ENCODE data around the gene PSPC1.
A peak's percentile ranks its signal among the peaks of the same experiment; 100 is the strongest.

PSPC1 gene

DNA sequence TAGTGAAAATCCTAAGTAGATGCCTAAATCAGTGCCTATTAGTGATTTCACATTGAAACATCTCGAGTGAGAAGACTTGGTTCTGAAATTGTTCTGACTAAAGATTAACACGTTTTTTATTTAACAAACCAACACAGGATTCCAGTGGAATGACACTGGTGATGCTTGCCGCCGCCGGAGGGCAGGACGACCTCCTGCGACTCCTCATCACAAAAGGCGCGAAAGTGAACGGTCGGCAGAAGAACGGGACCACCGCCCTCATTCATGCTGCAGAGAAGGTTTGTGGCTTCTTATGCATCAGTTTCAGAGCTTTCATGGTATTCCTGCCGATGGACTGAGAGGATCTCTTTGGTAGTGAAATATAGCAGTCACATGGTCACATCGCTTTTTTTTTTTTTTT lies 121.2 kb downstream of the PSPC1 start:
- TF ChIP-seq, protein P1, sequence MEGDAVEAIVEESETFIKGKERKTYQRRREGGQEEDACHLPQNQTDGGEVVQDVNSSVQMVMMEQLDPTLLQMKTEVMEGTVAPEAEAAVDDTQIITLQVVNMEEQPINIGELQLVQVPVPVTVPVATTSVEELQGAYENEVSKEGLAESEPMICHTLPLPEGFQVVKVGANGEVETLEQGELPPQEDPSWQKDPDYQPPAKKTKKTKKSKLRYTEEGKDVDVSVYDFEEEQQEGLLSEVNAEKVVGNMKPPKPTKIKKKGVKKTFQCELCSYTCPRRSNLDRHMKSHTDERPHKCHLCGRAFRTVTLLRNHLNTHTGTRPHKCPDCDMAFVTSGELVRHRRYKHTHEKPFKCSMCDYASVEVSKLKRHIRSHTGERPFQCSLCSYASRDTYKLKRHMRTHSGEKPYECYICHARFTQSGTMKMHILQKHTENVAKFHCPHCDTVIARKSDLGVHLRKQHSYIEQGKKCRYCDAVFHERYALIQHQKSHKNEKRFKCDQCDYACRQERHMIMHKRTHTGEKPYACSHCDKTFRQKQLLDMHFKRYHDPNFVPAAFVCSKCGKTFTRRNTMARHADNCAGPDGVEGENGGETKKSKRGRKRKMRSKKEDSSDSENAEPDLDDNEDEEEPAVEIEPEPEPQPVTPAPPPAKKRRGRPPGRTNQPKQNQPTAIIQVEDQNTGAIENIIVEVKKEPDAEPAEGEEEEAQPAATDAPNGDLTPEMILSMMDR (conservative IDR thresholded peaks at IDR 0.05; ENCODE audit: control insufficient read depth, insufficient read depth, low read depth, low read length), result no peak
- DNase-seq (ENCODE audit: low read depth), result no peak
- H3K4me3 ChIP-seq (ENCODE audit: control insufficient read depth, low read depth, low read length), result no peak overlapping the region

- TF ChIP-seq, protein P1 (conservative IDR thresholded peaks at IDR 0.05; ENCODE audit: control insufficient read depth, insufficient read depth, low read depth, low read length), result no peak
- H3K4me3 ChIP-seq (ENCODE audit: control insufficient read depth, low read depth, low read length), result no peak overlapping the region
- no peak for DNase-seq (ENCODE audit: low read depth)
These were observed 121.6 kb downstream of the PSPC1 start for GRCh38 chr13:19661126-19661525.

DNA sequence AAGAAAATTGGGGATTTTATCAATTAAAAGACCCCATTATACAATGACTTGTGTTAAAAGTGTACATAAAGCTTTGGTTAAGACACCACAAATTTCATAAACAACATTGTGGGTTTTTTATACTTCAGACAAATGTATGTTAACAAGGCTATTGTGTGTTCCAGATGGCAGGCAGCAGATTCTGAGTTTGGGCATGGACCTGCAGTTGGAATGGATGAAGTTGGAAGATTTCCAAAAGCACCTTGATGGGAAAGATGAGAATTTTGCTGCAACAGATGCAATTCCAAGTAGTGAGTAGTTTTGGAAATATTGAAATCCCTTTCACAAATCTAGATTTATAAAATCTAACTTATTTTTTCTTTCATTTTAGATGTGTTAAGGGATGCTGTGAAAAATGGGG lies 123.9 kb downstream of the PSPC1 start:
- no peak overlapping the region for H3K4me3 ChIP-seq (ENCODE audit: control insufficient read depth, low read depth, low read length)
- TF ChIP-seq, protein P1 (conservative IDR thresholded peaks at IDR 0.05; ENCODE audit: control insufficient read depth, insufficient read depth, low read depth, low read length), result no peak
- DNase-seq (ENCODE audit: low read depth), result no peak

DNA sequence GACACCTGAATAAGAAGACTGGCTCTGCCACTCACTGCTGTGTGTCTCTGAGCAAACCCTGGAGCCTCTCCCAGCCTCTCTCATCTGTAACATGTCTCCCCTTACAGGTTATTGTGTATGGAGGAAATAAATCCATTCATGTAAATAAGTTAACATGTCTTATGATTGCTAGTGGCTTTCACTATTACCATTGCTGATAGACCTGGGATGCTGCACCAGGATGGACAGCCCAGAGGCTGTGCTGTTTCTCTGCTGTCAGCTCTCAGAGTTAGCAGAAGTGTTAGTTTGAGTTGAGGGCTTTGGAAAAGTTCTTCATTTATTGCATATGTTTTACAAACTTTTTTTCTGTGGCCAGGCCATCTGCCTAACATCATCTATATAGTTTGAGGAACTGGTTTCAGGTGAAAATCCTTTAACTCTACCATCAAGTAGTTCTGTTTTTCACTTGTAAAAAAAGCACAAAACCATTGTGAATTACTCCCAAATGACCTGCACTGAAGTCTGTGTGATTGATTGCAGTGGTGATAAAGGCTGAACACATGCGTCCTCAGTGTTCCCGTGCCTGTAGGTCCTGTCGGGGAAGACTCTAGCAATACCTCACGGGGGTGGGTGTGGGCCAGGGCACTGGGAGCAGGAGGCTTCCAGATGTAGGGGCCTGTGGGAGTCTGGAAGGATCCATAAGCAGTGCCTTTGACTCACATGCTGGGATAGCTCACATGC lies 124.7 kb downstream of the PSPC1 start:
- TF ChIP-seq, protein P1 (conservative IDR thresholded peaks at IDR 0.05; ENCODE audit: control insufficient read depth, insufficient read depth, low read depth, low read length), result no peak
- DNase-seq (ENCODE audit: low read depth), result peak; percentile 43
- H3K4me3 ChIP-seq (ENCODE audit: control insufficient read depth, low read depth, low read length), result no peak overlapping the region

Measured in fibroblast of mammary gland (primary cell).